Neural cell (in vitro differentiated cells): ENCODE measurements around the gene ZFP69B. TPM values are rescaled to one million over a fixed set of nuclear protein-coding genes. Genes with fewer than 3 reads are reported as not detected.

Experiments used
- H2AFZ ChIP-seq: fragments of 200-600, 300-800 bp; sonication (generic), shearing (Covaris generic); 2 replicates; pipeline ENCODE4 v1.6.0; 2014; ENCODE audit warnings: low read depth, mild to moderate bottlenecking, antibody characterized with exemption, low read length, moderate library complexity
- H3F3A ChIP-seq: fragments of 200-600 bp; shearing (Covaris generic); 2 replicates; pipeline ENCODE4 v1.6.1; 2016; ENCODE audit warnings: mild to moderate bottlenecking, moderate library complexity, mixed read lengths, antibody characterized with exemption, low read length; ENCODE audit not compliant: insufficient read depth, poor library complexity, severe bottlenecking
- H3K27ac ChIP-seq: fragments of 200-600, 300-800 bp; sonication (generic), shearing (Covaris generic); 2 replicates; pipeline ENCODE4 v1.5.1; 2014; ENCODE audit warnings: mild to moderate bottlenecking, low read length, moderate library complexity
- H3K27me3 ChIP-seq: fragments of 300-800, 200-600 bp; sonication (generic), shearing (Covaris generic); 2 replicates; pipeline ENCODE4 v1.6.0; 2014; ENCODE audit warnings: mild to moderate bottlenecking, low read depth, low read length, moderate library complexity; ENCODE audit not compliant: insufficient read depth
- H3K36me3 ChIP-seq: fragments of 300-800, 200-600 bp; sonication (generic), shearing (Covaris generic); 2 replicates; pipeline ENCODE4 v1.5.1; 2014; ENCODE audit warnings: mild to moderate bottlenecking, antibody characterized with exemption, low read length, moderate library complexity; ENCODE audit not compliant: insufficient read depth
- H3K4me2 ChIP-seq: fragments of 300-800, 200-600 bp; sonication (generic), shearing (Covaris generic); 2 replicates; pipeline ENCODE4 v1.6.0; 2014; ENCODE audit warnings: mild to moderate bottlenecking, low read length
- H3K4me3 ChIP-seq: fragments of 300-800, 200-600 bp; sonication (generic), shearing (Covaris generic); 2 replicates; pipeline ENCODE4 v1.5.1; 2014; ENCODE audit warnings: mild to moderate bottlenecking, low read length, moderate library complexity
- H3K79me2 ChIP-seq: fragments of 200-600 bp; shearing (Covaris generic); replicated peaks from 2 replicates; pipeline ENCODE4 v1.6.0; 2014; ENCODE audit warnings: mild to moderate bottlenecking, low read length, moderate library complexity; ENCODE audit not compliant: insufficient read depth
- H3K9ac ChIP-seq: fragments of 300-800, 200-600 bp; sonication (generic), shearing (Covaris generic); 2 replicates; pipeline ENCODE4 v1.6.1; 2016; ENCODE audit warnings: mild to moderate bottlenecking, low read length, mixed read lengths
- H3K9me2 ChIP-seq: fragments of 200-600 bp; shearing (Covaris generic); 2 replicates; pipeline ENCODE4 v1.6.1; 2016; ENCODE audit warnings: mild to moderate bottlenecking, low read length, mixed read lengths; ENCODE audit not compliant: insufficient read depth
- H3K9me3 ChIP-seq: fragments of 200-600, 300-800 bp; sonication (generic), shearing (Covaris generic); 2 replicates; pipeline ENCODE4 v1.6.1; 2016; ENCODE audit warnings: mild to moderate bottlenecking, mixed run types, low read length, moderate library complexity, mixed read lengths
- H4K20me1 ChIP-seq: fragments of 200-600 bp; shearing (Covaris generic); 2 replicates; pipeline ENCODE4 v1.6.1; 2016; ENCODE audit warnings: mild to moderate bottlenecking, mixed run types; ENCODE audit not compliant: insufficient read depth
- EP300 ChIP-seq: fragments of 450-650 bp; conservative IDR thresholded peaks from 2 replicates; pipeline ENCODE4 v1.6.1; 2014; ENCODE audit warnings: antibody characterized with exemption, mild to moderate bottlenecking, moderate library complexity; ENCODE audit not compliant: poor library complexity, severe bottlenecking
- EZH2 ChIP-seq: fragments of 200-600, 300-800 bp; shearing (Covaris generic), sonication (generic); IDR thresholded peaks from 2 replicates; pipeline ENCODE4 v1.6.1; 2014; ENCODE audit warnings: antibody characterized with exemption, low read length, borderline replicate concordance, mild to moderate bottlenecking; ENCODE audit not compliant: insufficient read depth, poor library complexity, severe bottlenecking
- MXI1 ChIP-seq: fragments of 450-650 bp; conservative IDR thresholded peaks from 2 replicates; pipeline ENCODE4 v1.6.1; 2014; ENCODE audit warnings: antibody characterized with exemption, mild to moderate bottlenecking; ENCODE audit not compliant: poor library complexity, severe bottlenecking
- POLR2AphosphoS5 ChIP-seq: IDR thresholded peaks from 2 replicates; pipeline ENCODE4 v1.6.1; 2012
- RAD21 ChIP-seq: fragments of 450-650 bp; conservative IDR thresholded peaks from 2 replicates; pipeline ENCODE4 v1.6.1; 2014; ENCODE audit warnings: antibody characterized with exemption, mild to moderate bottlenecking, moderate library complexity
- SMC3 ChIP-seq: fragments of 450-650 bp; conservative IDR thresholded peaks from 2 replicates; pipeline ENCODE4 v1.6.1; 2014; ENCODE audit warnings: antibody characterized with exemption, mild to moderate bottlenecking, moderate library complexity; ENCODE audit not compliant: poor library complexity
- TAF1 ChIP-seq: IDR thresholded peaks from 2 replicates; pipeline ENCODE4 v1.6.1; 2012; ENCODE audit warnings: low read depth
- polyA plus RNA-seq: library from polyadenylated mRNA; depleted of rRNA; stranded (reverse); fragments of >200 nt; gene quantifications from 2 replicates; pipeline ENCODE4 v1.2.3, GENCODE V29; 2014
- TF ChIP-seq, protein P1 (sequence below): IDR thresholded peaks from 2 replicates; pipeline ENCODE4 v1.6.1; 2012; ENCODE audit warnings: borderline replicate concordance
- TF ChIP-seq, protein P2 (sequence below): fragments of 450-650 bp; IDR thresholded peaks from 2 replicates; pipeline ENCODE4 v1.5.1; 2014; ENCODE audit warnings: antibody characterized with exemption, mild to moderate bottlenecking, moderate library complexity; ENCODE audit not compliant: poor library complexity, severe bottlenecking

Gene ZFP69B
- polyA plus RNA-seq, 1 donor from 2014 or later = 21.6 TPM

DNA sequence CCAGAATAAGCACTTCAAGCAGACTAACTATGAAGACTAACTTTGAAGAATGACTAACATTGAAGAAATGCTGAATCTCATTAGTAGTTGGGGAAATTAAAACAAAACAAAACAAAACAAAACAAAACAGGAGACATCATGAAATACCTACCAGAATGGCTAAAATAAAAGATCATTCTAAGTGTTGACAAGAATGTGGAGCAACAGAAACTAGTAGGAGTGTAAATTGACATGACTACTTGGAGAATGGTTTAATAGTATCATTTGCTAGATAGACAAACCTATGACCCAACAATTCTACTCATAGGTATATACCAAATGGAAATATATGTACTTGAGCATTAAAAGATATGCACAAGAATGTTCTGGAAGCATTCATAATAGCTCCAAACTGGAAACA, 18.9 kb upstream of the ZFP69B start:
- H2AFZ ChIP-seq = no peak overlapping the region
- H3K27ac ChIP-seq = no peak overlapping the region
- H3K9ac ChIP-seq = no peak overlapping the region
- no peaks in the 10 kb centered on the region for H3K27me3 ChIP-seq
- TF ChIP-seq MXI1 (no peak), RAD21 (no peak), EP300 (no peak), TAF1 (no peak), EZH2 (no peak), SMC3 (no peak), POLR2AphosphoS5 (no peak)
- TF ChIP-seq, protein P1, sequence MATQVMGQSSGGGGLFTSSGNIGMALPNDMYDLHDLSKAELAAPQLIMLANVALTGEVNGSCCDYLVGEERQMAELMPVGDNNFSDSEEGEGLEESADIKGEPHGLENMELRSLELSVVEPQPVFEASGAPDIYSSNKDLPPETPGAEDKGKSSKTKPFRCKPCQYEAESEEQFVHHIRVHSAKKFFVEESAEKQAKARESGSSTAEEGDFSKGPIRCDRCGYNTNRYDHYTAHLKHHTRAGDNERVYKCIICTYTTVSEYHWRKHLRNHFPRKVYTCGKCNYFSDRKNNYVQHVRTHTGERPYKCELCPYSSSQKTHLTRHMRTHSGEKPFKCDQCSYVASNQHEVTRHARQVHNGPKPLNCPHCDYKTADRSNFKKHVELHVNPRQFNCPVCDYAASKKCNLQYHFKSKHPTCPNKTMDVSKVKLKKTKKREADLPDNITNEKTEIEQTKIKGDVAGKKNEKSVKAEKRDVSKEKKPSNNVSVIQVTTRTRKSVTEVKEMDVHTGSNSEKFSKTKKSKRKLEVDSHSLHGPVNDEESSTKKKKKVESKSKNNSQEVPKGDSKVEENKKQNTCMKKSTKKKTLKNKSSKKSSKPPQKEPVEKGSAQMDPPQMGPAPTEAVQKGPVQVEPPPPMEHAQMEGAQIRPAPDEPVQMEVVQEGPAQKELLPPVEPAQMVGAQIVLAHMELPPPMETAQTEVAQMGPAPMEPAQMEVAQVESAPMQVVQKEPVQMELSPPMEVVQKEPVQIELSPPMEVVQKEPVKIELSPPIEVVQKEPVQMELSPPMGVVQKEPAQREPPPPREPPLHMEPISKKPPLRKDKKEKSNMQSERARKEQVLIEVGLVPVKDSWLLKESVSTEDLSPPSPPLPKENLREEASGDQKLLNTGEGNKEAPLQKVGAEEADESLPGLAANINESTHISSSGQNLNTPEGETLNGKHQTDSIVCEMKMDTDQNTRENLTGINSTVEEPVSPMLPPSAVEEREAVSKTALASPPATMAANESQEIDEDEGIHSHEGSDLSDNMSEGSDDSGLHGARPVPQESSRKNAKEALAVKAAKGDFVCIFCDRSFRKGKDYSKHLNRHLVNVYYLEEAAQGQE = no peak
- TF ChIP-seq, protein P2, sequence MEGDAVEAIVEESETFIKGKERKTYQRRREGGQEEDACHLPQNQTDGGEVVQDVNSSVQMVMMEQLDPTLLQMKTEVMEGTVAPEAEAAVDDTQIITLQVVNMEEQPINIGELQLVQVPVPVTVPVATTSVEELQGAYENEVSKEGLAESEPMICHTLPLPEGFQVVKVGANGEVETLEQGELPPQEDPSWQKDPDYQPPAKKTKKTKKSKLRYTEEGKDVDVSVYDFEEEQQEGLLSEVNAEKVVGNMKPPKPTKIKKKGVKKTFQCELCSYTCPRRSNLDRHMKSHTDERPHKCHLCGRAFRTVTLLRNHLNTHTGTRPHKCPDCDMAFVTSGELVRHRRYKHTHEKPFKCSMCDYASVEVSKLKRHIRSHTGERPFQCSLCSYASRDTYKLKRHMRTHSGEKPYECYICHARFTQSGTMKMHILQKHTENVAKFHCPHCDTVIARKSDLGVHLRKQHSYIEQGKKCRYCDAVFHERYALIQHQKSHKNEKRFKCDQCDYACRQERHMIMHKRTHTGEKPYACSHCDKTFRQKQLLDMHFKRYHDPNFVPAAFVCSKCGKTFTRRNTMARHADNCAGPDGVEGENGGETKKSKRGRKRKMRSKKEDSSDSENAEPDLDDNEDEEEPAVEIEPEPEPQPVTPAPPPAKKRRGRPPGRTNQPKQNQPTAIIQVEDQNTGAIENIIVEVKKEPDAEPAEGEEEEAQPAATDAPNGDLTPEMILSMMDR = no peak
- no peaks in the 10 kb centered on the region for H3F3A ChIP-seq
- no peaks in the 10 kb centered on the region for H4K20me1 ChIP-seq
- H3K9me3 ChIP-seq = no peaks in the 10 kb centered on the region
- H3K36me3 ChIP-seq = no peaks in the 10 kb centered on the region
- H3K4me2 ChIP-seq = no peak overlapping the region
- no peaks in the 10 kb centered on the region for H3K9me2 ChIP-seq
- no peak overlapping the region for H3K4me3 ChIP-seq
- no peaks in the 10 kb centered on the region for H3K79me2 ChIP-seq

DNA sequence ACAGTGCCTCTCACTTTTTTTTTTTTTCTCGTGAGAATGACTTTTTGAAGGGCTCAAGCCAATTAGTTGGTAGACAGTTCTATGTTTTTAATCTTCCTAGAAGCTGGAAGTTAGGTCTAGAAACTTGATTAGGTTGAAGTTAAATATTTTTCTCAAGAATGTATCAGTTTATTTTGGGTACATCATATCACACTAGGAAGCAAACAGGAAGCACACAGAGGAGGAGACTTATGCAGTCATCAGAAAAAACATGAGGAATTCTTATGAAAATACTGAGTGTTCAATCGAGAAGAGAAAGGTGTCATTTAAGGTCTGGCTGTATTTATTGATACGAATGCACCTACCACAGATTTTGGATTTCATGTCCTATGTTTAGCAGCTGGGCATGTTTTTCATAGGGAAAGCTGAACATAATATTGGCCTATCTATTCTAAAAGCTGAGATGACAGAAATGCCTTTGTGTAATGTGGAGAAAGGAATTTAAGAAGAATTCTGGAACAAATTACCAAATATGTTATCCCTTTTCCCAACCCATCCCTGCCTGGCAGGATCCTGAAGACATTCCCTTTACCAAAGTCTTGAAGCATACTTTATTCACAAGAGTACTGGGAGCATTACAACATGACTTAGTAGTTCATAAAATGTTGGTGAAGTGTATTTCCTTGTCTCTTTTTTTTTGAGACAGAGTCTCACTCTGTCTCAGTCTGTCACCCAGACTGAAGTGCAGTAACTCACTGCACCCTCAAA, 17.5 kb upstream of the ZFP69B start:
- Histone ChIP-seq H3K4me2 (no peak overlapping the region), H3K27me3 (no peaks in the 10 kb centered on the region), H3K36me3 (no peaks in the 10 kb centered on the region), H3K9me3 (no peaks in the 10 kb centered on the region), H3K9me2 (no peaks in the 10 kb centered on the region), H2AFZ (no peak overlapping the region), H3F3A (no peaks in the 10 kb centered on the region), H3K79me2 (no peaks in the 10 kb centered on the region), H3K4me3 (no peak overlapping the region), H3K27ac (no peak overlapping the region), H4K20me1 (no peaks in the 10 kb centered on the region), H3K9ac (no peak overlapping the region)
- no peak for TF ChIP-seq POLR2AphosphoS5
- TF ChIP-seq, protein P1 = no peak
